GM06990 (cell line): ENCODE results near the gene TFEB.

ENCODE experiments used
- DNase-seq: peaks from one replicate; pipeline ENCODE4 v3.0.0-alpha.2; 2011; ENCODE audit not compliant: insufficient read length; ENCODE audit errors: extremely low read depth
- H3K27me3 ChIP-seq: replicated peaks from 2 replicates; pipeline ENCODE4 v1.6.0; 2011; ENCODE audit warnings: low read length; ENCODE audit not compliant: control insufficient read depth, insufficient read depth
- H3K36me3 ChIP-seq: 2 replicates; pipeline ENCODE4 v1.5.1; 2011; ENCODE audit warnings: low read length; ENCODE audit not compliant: control insufficient read depth, insufficient read depth
- H3K4me3 ChIP-seq: replicated peaks from 2 replicates; pipeline ENCODE4 v1.5.1; 2011; ENCODE audit warnings: low read depth, mild to moderate bottlenecking, control low read depth, low read length
- CTCF ChIP-seq: IDR thresholded peaks from 2 replicates; pipeline ENCODE4 v1.5.1; 2011; ENCODE audit warnings: low read length, control low read depth, mild to moderate bottlenecking, inconsistent platforms; ENCODE audit not compliant: insufficient read depth, poor library complexity, severe bottlenecking

TFEB gene

GRCh38 chr6:41758641-41759035 lies 23.2 kb upstream of the TFEB start:
- no peak for TF ChIP-seq CTCF
- Histone ChIP-seq H3K4me3 (no peak overlapping the region), H3K36me3 (no peaks in the 10 kb centered on the region), H3K27me3 (no peaks in the 10 kb centered on the region; the same call in none of the 2 replicates)
- DNase-seq: no peak

GRCh38 chr6:41757931-41758640 lies 22.7 kb upstream of the TFEB start:
- Histone ChIP-seq H3K4me3 (no peak overlapping the region), H3K36me3 (no peaks in the 10 kb centered on the region), H3K27me3 (no peaks in the 10 kb centered on the region; the same call in none of the 2 replicates)
- DNase-seq: no peak
- TF ChIP-seq CTCF: no peak

GRCh38 chr6:41757271-41757670 lies 21.9 kb upstream of the TFEB start:
- TF ChIP-seq CTCF: no peak
- Histone ChIP-seq H3K27me3 (no peaks in the 10 kb centered on the region; the same call in none of the 2 replicates), H3K4me3 (no peak overlapping the region), H3K36me3 (no peaks in the 10 kb centered on the region)
- DNase-seq: no peak

- DNase-seq: no peak
- no peaks in the 10 kb centered on the region; the same call in none of the 2 replicates for H3K27me3 ChIP-seq
- H3K36me3 ChIP-seq: no peaks in the 10 kb centered on the region
- TF ChIP-seq CTCF: no peak
- H3K4me3 ChIP-seq: no peak overlapping the region
Measured at GRCh38 chr6:41756354-41756753, 20.9 kb upstream of the TFEB start.

GRCh38 chr6:41755895-41756294 lies 20.5 kb upstream of the TFEB start:
- DNase-seq: no peak
- TF ChIP-seq CTCF: no peak
- Histone ChIP-seq H3K4me3 (no peak overlapping the region), H3K27me3 (no peaks in the 10 kb centered on the region; the same call in none of the 2 replicates), H3K36me3 (no peaks in the 10 kb centered on the region)
